Measurements from ENCODE around the gene POLR2L. TPM values are rescaled to one million over a fixed set of nuclear protein-coding genes. Genes with fewer than 3 reads are reported as not detected.

POLR2L gene
- total and polyA plus RNA-seq, 7 donors = 34.9 to 198 (median 75.3) TPM

DNA sequence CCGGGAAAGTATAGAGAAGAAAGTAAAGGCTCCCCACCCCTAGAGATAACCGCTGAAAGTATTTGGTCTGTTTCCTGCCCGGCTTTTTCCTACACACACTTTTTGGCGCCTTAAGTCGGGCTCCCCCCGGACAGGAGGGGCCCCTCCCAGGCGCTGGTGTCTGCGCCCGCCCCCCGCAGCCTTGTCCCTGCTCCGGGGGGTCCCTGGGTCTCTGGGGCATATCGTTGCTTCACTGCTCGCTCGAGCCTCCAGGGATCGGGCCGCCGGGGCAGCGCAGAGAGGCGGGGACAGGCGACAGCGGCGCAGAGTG is 15.5 kb downstream of the POLR2L start:
- TF ChIP-seq POLR2A (IDR thresholded peaks at IDR 0.05) (no peak), POLR2AphosphoS5 (IDR thresholded peaks at IDR 0.05) (no peak), EP300 (IDR thresholded peaks at IDR 0.05) (no peak)
- TF ChIP-seq, protein P1, sequence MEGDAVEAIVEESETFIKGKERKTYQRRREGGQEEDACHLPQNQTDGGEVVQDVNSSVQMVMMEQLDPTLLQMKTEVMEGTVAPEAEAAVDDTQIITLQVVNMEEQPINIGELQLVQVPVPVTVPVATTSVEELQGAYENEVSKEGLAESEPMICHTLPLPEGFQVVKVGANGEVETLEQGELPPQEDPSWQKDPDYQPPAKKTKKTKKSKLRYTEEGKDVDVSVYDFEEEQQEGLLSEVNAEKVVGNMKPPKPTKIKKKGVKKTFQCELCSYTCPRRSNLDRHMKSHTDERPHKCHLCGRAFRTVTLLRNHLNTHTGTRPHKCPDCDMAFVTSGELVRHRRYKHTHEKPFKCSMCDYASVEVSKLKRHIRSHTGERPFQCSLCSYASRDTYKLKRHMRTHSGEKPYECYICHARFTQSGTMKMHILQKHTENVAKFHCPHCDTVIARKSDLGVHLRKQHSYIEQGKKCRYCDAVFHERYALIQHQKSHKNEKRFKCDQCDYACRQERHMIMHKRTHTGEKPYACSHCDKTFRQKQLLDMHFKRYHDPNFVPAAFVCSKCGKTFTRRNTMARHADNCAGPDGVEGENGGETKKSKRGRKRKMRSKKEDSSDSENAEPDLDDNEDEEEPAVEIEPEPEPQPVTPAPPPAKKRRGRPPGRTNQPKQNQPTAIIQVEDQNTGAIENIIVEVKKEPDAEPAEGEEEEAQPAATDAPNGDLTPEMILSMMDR (IDR thresholded peaks at IDR 0.05) = no peak
- Histone ChIP-seq H3K4me3 (peak overlapping the region in 3 of 4 donors; percentile 31 to 40 (median 32)), H3K4me1 (peaks cover 0 to 59% (median 47%) of the 10 kb centered on the region in 4 donors), H3K27ac (peak overlapping the region in 3 of 4 donors; percentile 24 to 71 (median 65)), H3K27me3 (peaks cover 44 to 84% (median 79%) of the 10 kb centered on the region in 3 donors), H3K9me3 (no peaks in the 10 kb centered on the region), H3K36me3 (peaks cover 22 to 40% (median 26%) of the 10 kb centered on the region in 4 donors)
- no peak for DNase-seq
- WGBS, 2 donors = 0 to 1% methylated on average over 22 of the region's 22 CpGs
- intact Hi-C loops (cut with DNase I) = no loop called here

DNA sequence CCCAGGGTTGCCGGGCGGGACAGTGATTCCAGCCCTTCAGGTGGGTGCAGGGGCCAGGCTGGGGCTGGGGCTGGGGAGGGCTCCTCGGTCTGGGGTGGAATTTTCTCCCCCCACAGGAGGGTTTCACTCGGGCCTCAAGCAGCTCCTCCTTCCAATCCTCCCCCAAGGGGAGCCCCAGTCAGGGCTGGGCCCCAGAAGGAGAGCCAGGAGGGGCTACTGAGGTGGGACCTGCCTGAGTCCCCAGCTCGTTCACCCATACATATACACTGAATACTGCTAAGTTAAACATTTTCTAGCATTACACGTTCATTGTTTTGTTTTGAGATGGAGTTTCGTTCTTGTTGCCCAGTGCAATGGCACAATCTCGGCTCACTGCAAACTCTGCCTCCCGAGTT is 16.1 kb downstream of the POLR2L start:
- Histone ChIP-seq H3K4me1 (peaks cover 0 to 59% (median 48%) of the 10 kb centered on the region in 4 donors), H3K27me3 (peaks cover 42 to 79% (median 74%) of the 10 kb centered on the region in 3 donors), H3K9me3 (no peaks in the 10 kb centered on the region), H3K4me3 (no peak overlapping the region), H3K36me3 (peaks cover 22 to 41% (median 26%) of the 10 kb centered on the region in 4 donors), H3K27ac (peak overlapping the region in 2 of 4 donors; percentile 65 to 71)
- WGBS, 2 donors = 14 to 64% methylated on average over 9 of the region's 9 CpGs
- no peak for DNase-seq
- TF ChIP-seq, protein P1 (IDR thresholded peaks at IDR 0.05) = no peak
- no peak for TF ChIP-seq EP300 (IDR thresholded peaks at IDR 0.05)
- TF ChIP-seq POLR2A (IDR thresholded peaks at IDR 0.05) = no peak
- TF ChIP-seq POLR2AphosphoS5 (IDR thresholded peaks at IDR 0.05) = no peak
- intact Hi-C loops (cut with DNase I) = no loop called here

DNA sequence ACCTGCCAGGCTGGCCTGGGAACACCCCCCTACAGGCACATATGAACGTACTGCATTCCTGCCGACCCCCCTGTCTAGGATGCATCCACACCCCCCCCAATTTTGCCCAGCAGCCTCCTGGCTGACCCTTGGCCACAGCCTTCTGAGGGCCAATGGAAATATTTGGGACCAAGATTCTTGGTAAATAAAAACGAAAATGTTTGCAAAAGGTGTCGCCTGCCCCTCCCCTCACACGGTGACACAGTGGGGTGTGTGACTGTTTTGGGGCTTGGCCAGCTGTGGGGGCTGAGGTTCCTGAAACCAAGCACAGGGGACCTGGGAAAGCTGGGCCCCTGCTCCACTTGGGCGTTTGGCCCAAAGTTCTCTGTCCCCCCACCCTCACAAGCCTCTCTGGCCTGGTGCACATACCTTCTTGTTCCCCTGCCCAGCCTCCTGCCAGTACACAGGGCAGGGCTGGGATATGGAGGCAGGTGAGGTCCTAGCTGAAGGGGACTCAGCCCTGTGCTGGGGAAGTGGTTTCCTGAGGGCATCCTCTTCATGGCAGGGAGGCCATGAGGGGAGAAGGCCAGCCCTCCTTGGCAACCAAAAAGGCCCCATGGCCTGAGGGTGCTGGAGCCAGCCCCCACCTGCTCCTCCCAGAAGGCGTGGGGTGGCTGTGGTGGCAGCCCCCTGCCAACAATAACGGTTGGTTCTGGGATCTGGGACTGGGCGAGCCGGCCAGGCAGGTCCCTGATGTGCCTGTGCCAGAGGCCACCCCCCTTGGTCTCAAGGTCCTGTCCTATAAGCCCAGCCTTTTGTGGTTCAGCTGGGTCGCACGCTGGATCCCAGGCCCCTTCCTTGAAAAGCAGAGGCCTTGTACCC is 16.7 kb downstream of the POLR2L start:
- TF ChIP-seq, protein P1 (IDR thresholded peaks at IDR 0.05) = no peak
- no peak for TF ChIP-seq POLR2AphosphoS5 (IDR thresholded peaks at IDR 0.05)
- TF ChIP-seq POLR2A (IDR thresholded peaks at IDR 0.05) = no peak
- TF ChIP-seq EP300 (IDR thresholded peaks at IDR 0.05) = no peak
- no peaks in the 10 kb centered on the region for H3K9me3 ChIP-seq
- H3K27me3 ChIP-seq = peaks cover 36 to 72% (median 67%) of the 10 kb centered on the region in 3 donors
- H3K36me3 ChIP-seq = peaks cover 22 to 41% (median 26%) of the 10 kb centered on the region in 4 donors
- no peak overlapping the region for H3K4me3 ChIP-seq
- 16 to 74% methylated on average over 12 of the region's 12 CpGs for WGBS, 2 donors
- no peak for DNase-seq
- intact Hi-C loops (cut with DNase I) = no loop called here
- peak overlapping the region in 1 of 4 donors; percentile 65 for H3K27ac ChIP-seq
- peaks cover 0 to 59% (median 48%) of the 10 kb centered on the region in 4 donors for H3K4me1 ChIP-seq

DNA sequence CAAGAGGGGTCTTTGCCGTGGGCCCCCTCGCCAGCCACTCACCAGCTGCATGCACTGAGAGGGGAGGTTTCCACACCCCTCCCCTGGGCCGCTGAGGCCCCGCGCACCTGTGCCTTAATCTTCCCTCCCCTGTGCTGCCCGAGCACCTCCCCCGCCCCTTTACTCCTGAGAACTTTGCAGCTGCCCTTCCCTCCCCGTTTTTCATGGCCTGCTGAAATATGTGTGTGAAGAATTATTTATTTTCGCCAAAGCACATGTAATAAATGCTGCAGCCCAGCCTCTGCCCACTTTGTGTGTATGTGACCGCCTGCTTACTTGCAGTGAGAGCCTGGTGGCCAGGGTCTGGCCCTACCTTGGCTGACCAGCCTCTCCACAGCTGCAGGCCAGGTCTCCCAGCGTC is 17.4 kb downstream of the POLR2L start:
- WGBS, 2 donors = 25 to 72% methylated on average over 11 of the region's 11 CpGs
- no peak for DNase-seq
- H3K4me1 ChIP-seq = peaks cover 0 to 58% (median 46%) of the 10 kb centered on the region in 4 donors
- no peaks in the 10 kb centered on the region for H3K9me3 ChIP-seq
- no peak overlapping the region for H3K27ac ChIP-seq
- intact Hi-C loops (cut with DNase I) = no loop called here
- peaks cover 22 to 41% (median 26%) of the 10 kb centered on the region in 4 donors for H3K36me3 ChIP-seq
- no peak overlapping the region for H3K4me3 ChIP-seq
- TF ChIP-seq POLR2AphosphoS5 (IDR thresholded peaks at IDR 0.05) (no peak), POLR2A (IDR thresholded peaks at IDR 0.05) (no peak), EP300 (IDR thresholded peaks at IDR 0.05) (no peak)
- H3K27me3 ChIP-seq = peaks cover 30 to 66% (median 61%) of the 10 kb centered on the region in 3 donors

DNA sequence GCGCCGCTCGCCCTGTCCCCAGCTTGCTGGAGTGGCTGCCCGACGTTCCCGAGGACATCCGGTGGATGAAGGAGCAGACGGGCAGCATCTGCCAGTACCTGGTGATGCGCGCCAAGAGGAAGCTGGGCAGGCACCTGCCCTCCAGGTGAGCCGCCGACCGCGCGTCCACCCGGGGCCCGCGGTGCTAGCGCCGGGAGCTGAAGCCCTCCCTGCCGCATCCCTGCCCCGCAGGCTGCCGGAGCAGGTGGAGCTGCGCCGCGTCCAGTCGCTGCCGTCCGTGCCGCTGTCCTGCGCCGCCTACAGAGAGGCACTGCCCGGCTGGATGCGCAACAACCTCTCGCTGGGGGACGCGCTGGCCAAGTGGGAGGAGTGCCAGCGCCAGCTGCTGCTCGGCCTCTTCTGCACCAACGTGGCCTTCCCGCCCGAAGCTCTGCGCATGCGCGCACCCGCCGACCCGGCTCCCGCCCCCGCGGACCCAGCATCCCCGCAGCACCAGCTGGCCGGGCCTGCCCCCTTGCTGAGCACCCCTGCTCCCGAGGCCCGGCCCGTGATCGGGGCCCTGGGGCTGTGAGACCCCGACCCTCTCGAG is 17.9 kb downstream of the POLR2L start:
- Histone ChIP-seq H3K27ac (no peak overlapping the region), H3K27me3 (peaks cover 25 to 60% (median 55%) of the 10 kb centered on the region in 3 donors)
- DNase-seq = no peak

More for the DNA sequence above, 17.9 kb downstream of the POLR2L start:
- TF ChIP-seq, protein P1 (IDR thresholded peaks at IDR 0.05) = no peak
- TF ChIP-seq EP300 (IDR thresholded peaks at IDR 0.05) (no peak), POLR2AphosphoS5 (IDR thresholded peaks at IDR 0.05) (no peak), POLR2A (IDR thresholded peaks at IDR 0.05) (no peak)
- intact Hi-C loops (cut with DNase I) = no loop called here
- WGBS, 2 donors = 42 to 79% methylated on average over 59 of the region's 59 CpGs
- Histone ChIP-seq H3K4me3 (no peak overlapping the region), H3K4me1 (peaks cover 0 to 52% (median 40%) of the 10 kb centered on the region in 4 donors), H3K36me3 (peaks cover 22 to 41% (median 26%) of the 10 kb centered on the region in 4 donors), H3K9me3 (no peaks in the 10 kb centered on the region)
